GM12878 (cell line): ENCODE results near the gene PLXND1. TPM values are rescaled to one million over a fixed set of nuclear protein-coding genes. Genes with fewer than 3 reads are reported as not detected.

Source experiments
- ATAC-seq: fragments of 200-7000 bp; cut with Tn5 transposase; 3 replicates; pipeline ENCODE4 v1.9.1; 2020; ENCODE audit warnings: mild to moderate bottlenecking, moderate library complexity
- BruUV-seq: library from RNA; stranded (reverse); fragments of 400-500 nt; replicated peaks from 2 replicates; lab custom pipeline; 2021; lab: Mats Ljungman, UMichigan
- CTCF ChIA-PET: fragments of 300-600 bp; sonication (Branson Sonifier 250); formaldehyde crosslinking; extraction: SDS; loops from one replicate; lab custom pipeline; 2021; ENCODE audit warnings: inconsistent platforms; lab: Yijun Ruan, JAX
- POLR2A ChIA-PET: fragments of 350-600 bp; formaldehyde crosslinking; extraction: SDS; loops from one replicate; lab custom pipeline; 2021; ENCODE audit warnings: inconsistent platforms; lab: Charles Lee
- RAD21 ChIA-PET: fragments of 300-600 bp; sonication (Branson Sonifier 250); formaldehyde crosslinking; loops from one replicate; lab custom pipeline; 2023; ENCODE audit warnings: antibody characterized with exemption; ENCODE audit not compliant: unreplicated experiment; lab: Charles Lee
- SMC1A ChIA-PET: fragments of 300-600 bp; sonication (Branson Sonifier 250); formaldehyde crosslinking; loops from one replicate; lab custom pipeline; 2023; ENCODE audit not compliant: unreplicated experiment, uncharacterized antibody; lab: Charles Lee
- DNase-seq: peaks from one replicate; pipeline ENCODE4 v3.0.0-alpha.2; 2011; ENCODE audit warnings: low read depth, low spot score
- FAIRE-seq: peaks from 3 replicates; lab custom pipeline; 2011; peaks lifted over from hg19 to GRCh38; lab: Jason Lieb, UNC
- H2AFZ ChIP-seq: 2 replicates; pipeline ENCODE4 v1.6.0; 2011; ENCODE audit warnings: low read depth, low read length, control low read depth; ENCODE audit not compliant: control insufficient read depth
- H3K27ac ChIP-seq: 2 replicates; pipeline ENCODE4 v1.5.1; 2011; ENCODE audit warnings: control low read depth; ENCODE audit not compliant: control insufficient read depth, insufficient read depth
- H3K27me3 ChIP-seq, 2 experiments: replicated peaks in 1 of 2; 2 replicates each; pipeline versions ENCODE4 v1.6.0 to v1.6.1; 2011; ENCODE audit warnings: low read length in 1 of 2; ENCODE audit not compliant: control insufficient read depth in 2 of 2, insufficient read depth in 2 of 2
- H3K36me3 ChIP-seq, 2 experiments: 2 replicates each; pipeline ENCODE4 v1.5.1; 2011; ENCODE audit warnings: low read length in 1 of 2; ENCODE audit not compliant: control insufficient read depth in 2 of 2, insufficient read depth in 2 of 2
- H3K4me1 ChIP-seq: 2 replicates; pipeline ENCODE4 v1.6.1; 2011; ENCODE audit warnings: mild to moderate bottlenecking, low read length, moderate library complexity, mixed read lengths; ENCODE audit not compliant: control insufficient read depth, insufficient read depth
- H3K4me2 ChIP-seq: 2 replicates; pipeline ENCODE4 v1.6.0; 2011; ENCODE audit warnings: control low read depth; ENCODE audit not compliant: control insufficient read depth, insufficient read depth
- H3K4me3 ChIP-seq: fragments of 200-600 bp; sonication (generic); 2 replicates; pipeline ENCODE4 v1.5.1; 2016
- H3K79me2 ChIP-seq: 2 replicates; pipeline ENCODE4 v1.6.0; 2011; ENCODE audit warnings: low read length; ENCODE audit not compliant: control insufficient read depth, insufficient read depth
- H3K9ac ChIP-seq: 2 replicates; pipeline ENCODE4 v1.8.0; 2011; ENCODE audit warnings: low read length, control low read depth, mixed read lengths; ENCODE audit not compliant: control insufficient read depth, insufficient read depth
- H3K9me3 ChIP-seq: replicated peaks from 3 replicates; pipeline ENCODE4 v1.5.1; 2011; ENCODE audit warnings: mild to moderate bottlenecking, low read length; ENCODE audit not compliant: control insufficient read depth, insufficient read depth
- H4K20me1 ChIP-seq: 2 replicates; pipeline ENCODE4 v1.6.0; 2011; ENCODE audit not compliant: control insufficient read depth, insufficient read depth
- ATF7 ChIP-seq: fragments of 450-650 bp; IDR thresholded peaks from 2 replicates; pipeline ENCODE4 v1.6.1; 2016; ENCODE audit warnings: low read depth, mild to moderate bottlenecking
- CUX1 ChIP-seq: IDR thresholded peaks from 2 replicates; pipeline ENCODE4 v1.6.1; 2012; ENCODE audit warnings: improper control_type of control experiment, low read depth, low read length; ENCODE audit not compliant: insufficient replicate concordance
- WGBS: methylation state at CpG from one replicate; pipeline ENCODE4 v1.1.6; 2016; ENCODE audit warnings: low lambda C conversion rate; ENCODE audit not compliant: insufficient replicate concordance, insufficient coverage; ENCODE audit errors: missing lambda C conversion rate; 5-methylcytosine and 5-hydroxymethylcytosine counted together
- in situ Hi-C: fragments of 300-500 bp; cut with MboI; formaldehyde crosslinking; loops from 9 replicates; pipeline ENCODE4 v1.14.3; 2018; ENCODE audit warnings: mixed read lengths
- intact Hi-C: fragments of 100-400 bp; cut with micrococcal nuclease; formaldehyde crosslinking; loops from one replicate; pipeline ENCODE4 v1.14.2; 2022; ENCODE audit not compliant: unreplicated experiment
- polyA plus RNA-seq, 11 experiments: library from polyadenylated mRNA; depleted of rRNA in 4 of 11; unstranded in 6 of 11; stranded (reverse) in 5 of 11; fragments of >200 nt; fragmentation: Nextera tagmentation in 4 of 11; fragmentation: Illumina TruSeq in 1 of 11; extraction: Ambion mirVana in 4 of 11; extraction: Trizol in 1 of 11; gene quantifications; 1 replicate in 1 of 11; 2 replicates in 10 of 11; pipeline versions ENCODE4 v1.2.1 to v1.2.3, GENCODE V29; 2011 to 2016; ENCODE audit warnings: inconsistent platforms in 2 of 11, missing spikeins in 2 of 11, low read depth in 1 of 11
- total RNA-seq, 4 experiments: library from RNA; depleted of rRNA in 3 of 4; stranded (reverse); fragments of >200 nt in 3 of 4; fragmentation: Illumina TruSeq in 1 of 4; extraction: Trizol in 1 of 4; gene quantifications; 2 replicates each; pipeline versions ENCODE4 v1.2.1 to v1.2.3, GENCODE V29; 2013 to 2021
- TF ChIP-seq, protein P1 (sequence below): fragments of 450-650 bp; formaldehyde crosslinking; IDR thresholded peaks from 2 replicates; pipeline ENCODE4 v1.4.0; 2022; ENCODE audit warnings: mild to moderate bottlenecking, moderate library complexity

Gene PLXND1
- total and polyA plus RNA-seq, 10 of the 15 experiments (the other 5 are each of a cell fraction or from before 2014, with no cell fraction given), result 0.01 to 2.3 (median 0.72) TPM; not detected in 7

DNA sequence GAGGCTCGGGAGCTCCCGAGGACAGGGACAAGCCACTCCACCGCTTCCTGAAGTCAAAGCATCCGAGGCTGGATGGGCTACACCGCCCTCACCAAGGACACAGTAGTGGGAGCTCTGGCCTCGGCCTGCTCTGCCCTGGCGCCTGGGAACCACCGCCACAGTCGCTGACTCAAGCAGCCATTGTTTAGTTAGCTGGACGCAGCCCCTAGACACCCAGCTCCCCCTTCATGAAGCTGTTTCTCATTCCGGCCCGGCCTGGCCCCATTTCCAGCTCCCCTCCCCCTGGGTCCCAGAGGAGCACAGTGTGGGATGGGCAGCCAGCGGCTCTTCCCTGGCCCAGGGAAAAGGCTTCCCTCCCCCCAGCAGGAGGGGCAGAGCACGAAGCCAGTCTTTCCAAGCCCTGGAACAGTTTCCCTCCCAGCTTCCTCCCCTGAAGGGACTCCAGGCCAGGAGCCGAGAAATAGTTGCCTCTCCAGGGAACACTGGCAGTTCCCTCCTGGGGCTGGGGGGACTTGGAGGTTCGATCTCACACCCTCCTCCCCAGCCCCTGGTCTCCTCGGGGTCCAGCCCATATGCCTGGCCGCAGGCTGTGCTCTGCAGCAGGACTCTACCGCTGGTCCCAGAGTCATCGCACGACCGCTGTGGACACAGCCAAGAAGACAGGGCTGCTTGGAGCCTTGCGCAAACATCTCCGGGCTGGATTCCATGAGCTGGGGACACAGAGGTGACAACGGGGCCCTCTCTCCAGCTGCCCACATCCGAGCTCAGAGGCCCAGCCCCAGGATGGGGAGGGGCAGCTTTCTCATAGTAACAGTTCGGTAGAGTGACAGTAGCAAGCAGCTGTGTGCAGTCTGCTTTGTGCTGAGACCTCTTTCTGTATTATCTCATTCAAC, 10.0 kb downstream of the PLXND1 start:
- Histone ChIP-seq H3K4me2 (no peak overlapping the region), H3K36me3 (no peaks in the 10 kb centered on the region), H3K4me3 (no peak overlapping the region), H2AFZ (no peak overlapping the region), H3K4me1 (peaks cover 4% of the 10 kb centered on the region), H3K9ac (no peak overlapping the region), H3K27ac (no peak overlapping the region), H3K27me3 (peaks cover 0 to 4% of the 10 kb centered on the region in 2 experiments; a peak in 3 of 4 replicates), H3K9me3 (no peaks in the 10 kb centered on the region), H4K20me1 (no peaks in the 10 kb centered on the region), H3K79me2 (no peaks in the 10 kb centered on the region)
- BruUV-seq, result no TSS peak
- DNase-seq (no peak), FAIRE-seq (no peak), ATAC-seq (no peak; the same call in 2 of the 3 replicates)
- 33% methylated on average over 24 of the region's 27 CpGs for WGBS
- SMC1A ChIA-PET, result interaction anchor here (0.7 kb wide), 1 partner anchor 1538 kb away, joined by 3 read pairs; no protein-coding TSS in a partner anchor
- TF ChIP-seq, protein P1, sequence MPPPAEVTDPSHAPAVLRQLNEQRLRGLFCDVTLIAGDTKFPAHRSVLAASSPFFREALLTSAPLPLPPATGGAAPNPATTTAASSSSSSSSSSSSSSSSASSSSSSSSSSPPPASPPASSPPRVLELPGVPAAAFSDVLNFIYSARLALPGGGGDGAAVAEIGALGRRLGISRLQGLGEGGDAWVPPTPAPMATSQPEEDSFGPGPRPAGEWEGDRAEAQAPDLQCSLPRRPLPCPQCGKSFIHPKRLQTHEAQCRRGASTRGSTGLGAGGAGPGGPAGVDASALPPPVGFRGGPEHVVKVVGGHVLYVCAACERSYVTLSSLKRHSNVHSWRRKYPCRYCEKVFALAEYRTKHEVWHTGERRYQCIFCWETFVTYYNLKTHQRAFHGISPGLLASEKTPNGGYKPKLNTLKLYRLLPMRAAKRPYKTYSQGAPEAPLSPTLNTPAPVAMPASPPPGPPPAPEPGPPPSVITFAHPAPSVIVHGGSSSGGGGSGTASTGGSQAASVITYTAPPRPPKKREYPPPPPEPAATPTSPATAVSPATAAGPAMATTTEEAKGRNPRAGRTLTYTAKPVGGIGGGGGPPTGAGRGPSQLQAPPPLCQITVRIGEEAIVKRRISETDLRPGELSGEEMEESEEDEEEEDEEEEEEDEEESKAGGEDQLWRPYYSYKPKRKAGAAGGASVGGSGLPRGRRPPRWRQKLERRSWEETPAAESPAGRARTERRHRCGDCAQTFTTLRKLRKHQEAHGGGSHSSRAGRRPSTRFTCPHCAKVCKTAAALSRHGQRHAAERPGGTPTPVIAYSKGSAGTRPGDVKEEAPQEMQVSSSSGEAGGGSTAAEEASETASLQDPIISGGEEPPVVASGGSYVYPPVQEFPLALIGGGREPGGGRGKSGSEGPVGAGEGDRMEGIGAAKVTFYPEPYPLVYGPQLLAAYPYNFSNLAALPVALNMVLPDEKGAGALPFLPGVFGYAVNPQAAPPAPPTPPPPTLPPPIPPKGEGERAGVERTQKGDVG (CRISPR knock-in tag), result no peak
- no peak for TF ChIP-seq CUX1
- no peak for TF ChIP-seq ATF7
- POLR2A ChIA-PET, result no interaction called here
- intact Hi-C loops (no loop called here), in situ Hi-C loops (no loop called here)
- CTCF ChIA-PET, result interaction anchor here (1.1 to 1.2 kb wide), 2 partner anchors 94 to 106 kb away, joined by 3 to 5 read pairs; no protein-coding TSS in a partner anchor
- RAD21 ChIA-PET, result no interaction called here
